ENCODE measurements around the gene OSBP2. TPM values are rescaled to one million over a fixed set of nuclear protein-coding genes. Genes with fewer than 3 reads are reported as not detected.
A peak's percentile ranks its signal among the peaks of the same experiment; 100 is the strongest.

OSBP2 gene
- total RNA-seq, 1 experiment from 2014 or later: 6.2 TPM

GRCh38 chr22:30947816-30948454 is 253.3 kb downstream of the OSBP2 start:
- no peaks in the 10 kb centered on the region for H3K27me3 ChIP-seq (replicated peaks; ENCODE audit: control insufficient read depth, insufficient read depth, low read length)
- ChIA-PET CTCF (no interaction called here), POLR2A (no interaction called here)
- peak; percentile 34 to 52 for TF ChIP-seq CTCF (IDR thresholded peaks at IDR 0.05; ENCODE audit: insufficient read depth in 1 of 2, low read depth in 1 of 2, low read length in 1 of 2, severe bottlenecking in 1 of 2, unreplicated experiment in 1 of 2)
- H3K36me3 Mint-ChIP-seq (ENCODE audit: insufficient read depth, unreplicated experiment): peaks cover 48% of the 10 kb centered on the region
- H3K4me3 ChIP-seq (ENCODE audit: low read depth, low read length): no peak overlapping the region
- intact Hi-C loops (cut with micrococcal nuclease; ENCODE audit: unreplicated experiment): loop anchor here (1.0 kb wide), 1 partner anchor 201 kb away; no protein-coding TSS in a partner anchor
- H3K36me3 ChIP-seq (ENCODE audit: control insufficient read depth, insufficient read depth, low read length): peaks cover 11% of the 10 kb centered on the region
- DNase-seq: peak in 1 of 2 experiments; percentile 20
- no peak overlapping the region for H3K4me3 Mint-ChIP-seq (ENCODE audit: unreplicated experiment)
- no peaks in the 10 kb centered on the region for H3K27me3 Mint-ChIP-seq (ENCODE audit: insufficient read depth, unreplicated experiment)
- no peaks in the 10 kb centered on the region for H3K9me3 ChIP-seq
- no peak overlapping the region for H3K27ac Mint-ChIP-seq (ENCODE audit: unreplicated experiment)
- BruUV-seq (replicated peaks): no TSS peak
- no peaks in the 10 kb centered on the region for H3K9me3 Mint-ChIP-seq (ENCODE audit: unreplicated experiment)
- no peaks in the 10 kb centered on the region for H3K4me1 ChIP-seq
- no peaks in the 10 kb centered on the region for H3K4me1 Mint-ChIP-seq (ENCODE audit: low read depth, unreplicated experiment)

GRCh38 chr22:30948930-30949342 is 254.3 kb downstream of the OSBP2 start:
- intact Hi-C loops (cut with micrococcal nuclease; ENCODE audit: unreplicated experiment): loop anchor here (1.0 kb wide), 1 partner anchor 200 kb away; no protein-coding TSS in a partner anchor
- H3K27me3 ChIP-seq (replicated peaks; ENCODE audit: control insufficient read depth, insufficient read depth, low read length): no peaks in the 10 kb centered on the region
- no TSS peak for BruUV-seq (replicated peaks)
- POLR2A ChIA-PET: no interaction called here
- Mint-ChIP-seq H3K27me3 (ENCODE audit: insufficient read depth, unreplicated experiment) (no peaks in the 10 kb centered on the region), H3K9me3 (ENCODE audit: unreplicated experiment) (no peaks in the 10 kb centered on the region), H3K4me3 (ENCODE audit: unreplicated experiment) (no peak overlapping the region), H3K27ac (ENCODE audit: unreplicated experiment) (no peak overlapping the region), H3K36me3 (ENCODE audit: insufficient read depth, unreplicated experiment) (peaks cover 42% of the 10 kb centered on the region), H3K4me1 (ENCODE audit: low read depth, unreplicated experiment) (no peaks in the 10 kb centered on the region)
- H3K36me3 ChIP-seq (ENCODE audit: control insufficient read depth, insufficient read depth, low read length): peaks cover 12% of the 10 kb centered on the region
- no peak for DNase-seq
- no peak overlapping the region for H3K4me3 ChIP-seq (ENCODE audit: low read depth, low read length)
- no peak for TF ChIP-seq CTCF (IDR thresholded peaks at IDR 0.05; ENCODE audit: insufficient read depth in 1 of 2, low read depth in 1 of 2, low read length in 1 of 2, severe bottlenecking in 1 of 2, unreplicated experiment in 1 of 2)
- no peaks in the 10 kb centered on the region for H3K9me3 ChIP-seq
- H3K4me1 ChIP-seq: no peaks in the 10 kb centered on the region
- CTCF ChIA-PET: no interaction called here

GRCh38 chr22:30949934-30950660 is 255.4 kb downstream of the OSBP2 start:
- peaks cover 38% of the 10 kb centered on the region for H3K36me3 Mint-ChIP-seq (ENCODE audit: insufficient read depth, unreplicated experiment)
- Histone ChIP-seq H3K4me1 (no peaks in the 10 kb centered on the region), H3K9me3 (no peaks in the 10 kb centered on the region), H3K36me3 (ENCODE audit: control insufficient read depth, insufficient read depth, low read length) (peaks cover 11% of the 10 kb centered on the region), H3K27me3 (replicated peaks; ENCODE audit: control insufficient read depth, insufficient read depth, low read length) (no peaks in the 10 kb centered on the region), H3K4me3 (ENCODE audit: low read depth, low read length) (no peak overlapping the region)
- no peak overlapping the region for H3K4me3 Mint-ChIP-seq (ENCODE audit: unreplicated experiment)
- H3K27ac Mint-ChIP-seq (ENCODE audit: unreplicated experiment): no peak overlapping the region
- no peaks in the 10 kb centered on the region for H3K9me3 Mint-ChIP-seq (ENCODE audit: unreplicated experiment)
- no peaks in the 10 kb centered on the region for H3K4me1 Mint-ChIP-seq (ENCODE audit: low read depth, unreplicated experiment)
- intact Hi-C loops (cut with micrococcal nuclease; ENCODE audit: unreplicated experiment): no loop called here
- POLR2A ChIA-PET: interaction anchor here (0.6 to 0.9 kb wide), 2 partner anchors 11 to 131 kb away, joined by 4 to 6 read pairs; partner anchors contain the start of gene SMTN
- CTCF ChIA-PET: interaction anchor here (0.6 kb wide), 1 partner anchor 132 kb away, joined by 3 read pairs; no protein-coding TSS in a partner anchor
- BruUV-seq (replicated peaks): no TSS peak
- H3K27me3 Mint-ChIP-seq (ENCODE audit: insufficient read depth, unreplicated experiment): no peaks in the 10 kb centered on the region
- no peak for TF ChIP-seq CTCF (IDR thresholded peaks at IDR 0.05; ENCODE audit: insufficient read depth in 1 of 2, low read depth in 1 of 2, low read length in 1 of 2, severe bottlenecking in 1 of 2, unreplicated experiment in 1 of 2)
- DNase-seq: no peak
